GM19463 (cell line): Measurements from ENCODE around the gene IRGM.
"Not testable (repeated sequence)": the region's sequence is repeated elsewhere in the genome, so short reads cannot be mapped to it uniquely, and the experiment has no call there.

Source experiments
- ATAC-seq: cut with Tn5 transposase; IDR thresholded peaks from one replicate; pipeline ENCODE4 v1.9.1; 2021; ENCODE audit warnings: mild to moderate bottlenecking, moderate library complexity; ENCODE audit not compliant: unreplicated experiment

IRGM gene

DNA sequence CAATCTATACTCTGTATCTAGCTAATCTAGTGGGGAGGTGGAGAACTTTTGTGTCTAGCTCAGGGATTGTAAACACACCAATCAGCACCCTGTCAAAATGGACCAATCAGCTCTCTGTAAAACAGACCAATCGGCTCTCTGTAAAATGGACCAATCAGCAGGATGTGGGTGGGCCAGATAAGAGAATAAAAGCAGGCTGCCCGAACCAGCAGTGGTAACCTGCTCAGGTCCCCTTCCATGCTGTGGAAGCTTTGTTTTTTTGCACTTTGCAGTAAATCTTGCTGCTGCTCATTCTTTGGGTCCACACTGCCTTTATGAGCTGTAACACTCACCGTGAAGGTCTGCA, at the start of gene IRGM:
TSS of gene IRGM (plus strand) at position 214 of the 346 bp plus-strand sequence. CDS start 1,603 bp downstream, outside the sequence.
- not testable (repeated sequence) for ATAC-seq

DNA sequence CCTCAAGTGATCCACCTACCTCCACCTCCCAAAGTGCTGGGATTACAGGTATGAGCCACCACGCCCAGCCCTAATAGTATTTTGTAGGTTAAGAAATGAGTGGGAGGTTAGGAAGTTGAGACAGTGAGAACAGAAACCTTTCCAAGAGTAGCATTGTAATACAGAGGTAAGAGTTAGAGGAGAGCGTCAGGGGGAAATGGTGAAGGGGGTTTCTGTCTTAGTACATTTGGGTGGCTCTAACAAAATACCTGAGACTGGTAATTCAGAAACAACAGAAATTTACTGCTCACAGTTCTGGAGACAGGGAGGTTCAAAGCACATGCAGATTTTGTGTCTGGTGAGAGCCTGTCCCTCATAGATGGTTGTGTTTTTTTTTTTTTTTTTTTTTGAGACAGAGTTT, 48.9 kb upstream of the IRGM start:
- ATAC-seq, result no peak

DNA sequence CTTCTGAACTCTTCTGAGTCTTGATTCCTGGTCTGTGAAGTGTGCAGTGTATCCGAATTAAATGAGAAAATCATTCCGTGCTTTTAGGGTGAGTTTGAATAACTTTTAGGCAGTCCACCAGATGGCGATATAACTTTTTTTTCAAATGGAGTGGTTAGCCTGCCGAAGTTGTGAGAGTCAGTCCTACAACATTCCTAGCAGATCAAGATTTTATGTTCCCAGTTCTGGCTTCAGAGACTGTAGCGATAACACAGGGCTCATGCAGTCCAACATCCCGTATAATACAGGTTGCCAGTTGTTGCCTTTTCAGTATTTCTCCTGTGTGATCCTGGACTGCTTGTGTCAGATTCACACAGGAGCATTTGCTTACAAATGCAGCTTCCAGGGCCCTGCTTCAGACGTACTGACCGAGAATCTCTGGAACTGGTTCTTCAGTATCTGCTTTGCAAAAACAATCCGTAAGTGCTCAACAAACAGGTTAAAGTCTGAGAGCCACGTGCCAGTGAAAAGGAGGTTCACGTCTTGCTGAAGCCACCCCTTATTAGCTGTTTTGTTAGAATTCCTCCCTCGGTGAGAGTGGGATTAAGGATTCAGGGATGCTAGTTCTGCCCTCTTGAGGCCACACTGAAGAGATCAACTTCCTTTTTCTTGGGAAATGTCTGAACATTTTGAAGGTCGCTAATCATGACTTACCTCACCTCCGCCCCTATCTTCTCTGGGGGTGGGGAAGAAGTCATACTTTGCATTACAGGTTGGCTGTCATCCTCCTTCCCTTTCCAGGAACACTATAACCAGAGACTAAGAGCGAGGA, 45.0 kb upstream of the IRGM start:
- no peak for ATAC-seq

DNA sequence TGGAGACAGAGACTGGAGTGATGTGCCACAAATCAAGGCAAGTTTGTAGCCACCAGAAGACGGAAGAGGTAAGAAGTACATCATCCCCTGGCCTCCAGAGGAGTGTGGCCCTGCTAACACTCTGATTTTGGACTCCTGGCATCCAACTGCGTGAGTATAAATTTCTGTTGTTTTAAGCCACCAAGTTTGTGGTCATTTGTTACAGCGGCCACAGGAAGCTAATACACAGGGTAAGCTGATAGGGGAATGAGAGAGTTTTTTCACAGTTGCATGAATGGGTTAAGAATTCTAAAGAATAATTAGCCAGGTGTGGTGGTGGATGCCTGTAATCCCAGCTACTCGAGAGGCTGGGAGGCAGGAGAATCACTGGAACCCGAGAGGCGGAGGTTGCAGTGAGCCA, 41.9 kb upstream of the IRGM start:
- ATAC-seq, result no peak

GRCh38 chr5:150809363-150809762, 37.0 kb upstream of the IRGM start:
- ATAC-seq, result no peak

DNA sequence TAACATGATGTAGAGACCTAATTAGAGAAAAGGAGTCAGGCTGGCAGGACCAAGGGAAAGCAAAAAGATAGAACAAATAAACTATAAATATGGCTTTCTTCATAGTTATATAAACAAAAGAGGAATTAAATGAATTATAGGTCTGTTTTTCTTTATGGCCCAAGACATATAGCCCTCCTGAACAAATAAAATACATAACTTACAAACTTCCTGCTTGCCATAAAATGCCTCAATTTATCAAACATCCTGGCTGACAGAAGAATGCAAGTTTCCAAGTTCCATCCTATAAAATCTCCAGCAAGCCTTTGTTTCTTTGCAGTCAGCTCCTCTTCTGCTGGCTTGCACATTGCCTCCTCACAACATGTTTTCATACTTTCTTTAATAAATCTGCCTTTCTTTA, 31.3 kb upstream of the IRGM start:
- ATAC-seq, result no peak

- no peak for ATAC-seq
Measured at GRCh38 chr5:150816946-150817345, 29.4 kb upstream of the IRGM start.

GRCh38 chr5:150829744-150830143, 16.6 kb upstream of the IRGM start:
- no peak for ATAC-seq

- ATAC-seq, result not testable (repeated sequence)
Measured at GRCh38 chr5:150831821-150832220, 14.5 kb upstream of the IRGM start.

- no peak for ATAC-seq
Measured at GRCh38 chr5:150836064-150836463, 10.3 kb upstream of the IRGM start.

GRCh38 chr5:150836703-150837102, 9.6 kb upstream of the IRGM start:
- ATAC-seq, result no peak

DNA sequence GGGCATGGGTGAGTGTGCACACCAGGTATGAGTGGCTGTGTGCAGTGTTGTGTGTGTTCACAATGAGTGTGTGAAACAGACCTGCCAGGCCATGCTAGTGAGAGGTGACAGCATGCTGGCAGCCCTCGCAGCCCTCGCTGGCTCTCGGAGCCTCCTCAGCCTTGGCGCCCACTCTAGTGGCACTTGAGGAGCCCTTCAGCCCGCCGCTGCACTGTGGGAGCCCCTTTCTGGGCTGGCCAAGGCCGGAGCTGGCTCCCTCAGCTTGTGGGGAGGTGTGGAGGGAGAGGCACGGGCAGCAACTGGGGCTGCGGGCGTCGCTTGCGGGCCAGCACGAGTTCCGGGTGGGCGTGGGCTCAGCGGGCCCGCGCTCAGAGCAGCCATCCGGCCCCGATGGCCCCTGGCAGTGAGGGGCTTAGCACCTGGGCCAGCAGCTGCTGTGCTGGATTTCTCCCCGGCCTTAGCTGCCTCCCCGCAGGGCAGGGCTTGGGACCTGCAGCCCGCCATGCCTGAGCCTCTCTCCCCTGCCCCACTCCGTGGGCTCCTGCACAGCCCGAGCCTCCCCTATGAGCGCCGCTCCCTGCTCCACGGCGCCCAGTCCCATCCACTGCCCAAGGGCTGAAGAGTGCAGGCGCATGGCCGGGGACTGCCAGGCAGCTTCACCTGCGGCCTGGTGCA, 999 bp upstream of the IRGM start:
- ATAC-seq, result not testable (repeated sequence)

DNA sequence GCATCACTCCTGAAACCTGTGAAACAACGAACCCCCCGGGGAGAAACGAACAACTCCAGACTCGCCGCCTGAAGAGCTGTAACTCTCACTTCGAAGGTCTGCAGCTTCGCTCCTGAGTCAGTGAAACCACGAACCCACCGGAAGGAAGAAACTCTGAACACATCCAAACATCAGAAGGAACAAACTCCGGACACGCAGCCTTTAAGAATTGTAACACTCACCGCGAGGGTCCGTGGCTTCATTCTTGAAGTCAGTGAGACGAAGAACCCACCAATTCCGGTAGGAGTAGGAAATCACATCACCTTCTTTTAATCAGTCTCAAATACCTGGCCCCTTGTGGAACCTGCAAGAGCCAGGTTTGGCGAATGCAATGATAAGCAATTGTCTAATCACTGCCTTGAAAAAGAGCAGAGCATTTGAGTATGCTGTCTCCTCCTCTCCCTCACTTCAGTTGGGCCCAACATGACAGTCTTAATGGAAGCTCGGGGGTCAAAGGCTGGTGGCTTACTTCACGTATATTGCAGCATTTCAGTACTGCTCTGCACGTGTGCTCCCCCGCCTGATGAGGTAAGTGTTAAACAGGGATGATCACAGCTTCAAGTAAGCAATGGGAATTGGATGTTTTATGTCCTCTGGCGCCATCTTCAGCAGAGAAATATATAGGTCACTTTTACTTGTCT, 473 bp downstream of the IRGM start:
- ATAC-seq, result peak; percentile 96

GRCh38 chr5:150847334-150847695, 994 bp downstream of the IRGM start:
- no peak for ATAC-seq

- ATAC-seq, result no peak
Measured at GRCh38 chr5:150848271-150848670, 1.9 kb downstream of the IRGM start.

DNA sequence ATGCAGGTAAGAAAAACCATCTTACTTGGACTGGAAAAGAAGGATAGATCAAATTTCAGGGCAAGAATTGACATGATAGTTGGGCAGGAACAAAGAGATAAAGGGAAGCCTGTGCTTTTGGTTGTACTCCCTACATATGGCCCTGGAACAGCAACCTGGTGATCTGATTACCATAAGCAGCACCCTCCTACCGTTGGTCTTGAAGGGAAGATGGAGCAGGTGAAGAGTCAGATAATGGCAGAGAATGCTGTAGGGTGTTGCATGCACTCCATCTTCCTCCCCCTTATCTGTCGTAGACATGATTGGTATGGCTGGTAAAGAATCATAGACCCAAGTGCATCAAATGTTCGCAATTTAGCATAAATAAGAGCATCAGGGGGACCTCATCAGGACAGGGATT, 4.7 kb downstream of the IRGM start:
- no peak for ATAC-seq

DNA sequence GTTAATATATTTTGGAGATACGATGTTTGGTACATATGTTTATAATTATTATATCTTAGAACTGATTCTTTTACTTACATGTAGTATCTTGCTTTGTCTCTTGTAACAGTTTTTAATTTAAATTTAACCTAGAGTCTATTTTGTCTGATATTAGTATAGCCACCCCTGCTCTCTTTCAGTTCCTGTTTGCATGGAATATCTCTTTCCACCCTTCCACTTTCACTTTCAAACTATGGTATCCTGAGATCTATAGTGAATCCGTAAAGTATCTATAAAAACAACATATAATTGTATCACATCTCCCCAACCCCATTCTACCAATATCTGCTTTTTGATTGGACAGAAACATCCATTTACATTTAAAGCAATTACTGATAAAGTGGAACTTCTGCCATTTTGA, 7.2 kb downstream of the IRGM start:
- no peak for ATAC-seq

DNA sequence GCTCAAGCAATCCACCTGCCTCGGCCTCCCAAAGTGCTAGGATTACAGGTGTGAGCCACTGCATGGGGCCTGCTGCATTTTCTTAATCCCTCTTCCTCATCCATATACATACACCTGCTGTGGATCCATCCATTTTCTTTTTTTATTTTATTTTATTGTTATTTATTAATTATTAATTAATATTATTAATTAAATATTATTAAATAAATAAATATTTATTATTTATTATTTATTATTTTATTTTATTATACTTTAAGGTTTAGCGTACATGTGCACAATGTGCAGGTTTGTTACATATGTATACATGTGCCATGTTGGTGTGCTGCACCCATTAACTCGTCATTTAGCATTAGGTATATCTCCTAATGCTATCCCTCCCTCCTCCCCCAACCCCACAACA, 10.4 kb downstream of the IRGM start:
- not testable (repeated sequence) for ATAC-seq

GRCh38 chr5:150860246-150860821, 14.0 kb downstream of the IRGM start:
- ATAC-seq, result no peak

DNA sequence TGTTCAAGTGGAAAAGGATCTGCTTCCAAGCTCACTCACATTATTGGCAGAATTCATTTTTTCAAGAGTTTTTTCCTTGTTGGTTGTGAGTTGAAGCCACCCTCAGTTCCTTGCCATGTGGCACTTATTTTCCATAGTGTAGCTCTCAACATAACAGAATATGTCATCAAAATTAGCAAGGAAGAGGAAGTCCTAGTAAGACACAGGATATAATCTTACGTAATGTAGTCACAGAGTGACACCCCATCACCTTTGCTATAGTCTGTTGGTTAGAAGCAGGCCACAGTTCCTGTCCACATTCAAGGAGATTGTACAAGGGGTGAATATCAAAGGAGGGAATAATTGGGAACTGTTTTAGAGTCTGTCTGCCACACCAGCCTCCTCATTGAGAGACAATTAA, 15.7 kb downstream of the IRGM start:
- ATAC-seq, result no peak

DNA sequence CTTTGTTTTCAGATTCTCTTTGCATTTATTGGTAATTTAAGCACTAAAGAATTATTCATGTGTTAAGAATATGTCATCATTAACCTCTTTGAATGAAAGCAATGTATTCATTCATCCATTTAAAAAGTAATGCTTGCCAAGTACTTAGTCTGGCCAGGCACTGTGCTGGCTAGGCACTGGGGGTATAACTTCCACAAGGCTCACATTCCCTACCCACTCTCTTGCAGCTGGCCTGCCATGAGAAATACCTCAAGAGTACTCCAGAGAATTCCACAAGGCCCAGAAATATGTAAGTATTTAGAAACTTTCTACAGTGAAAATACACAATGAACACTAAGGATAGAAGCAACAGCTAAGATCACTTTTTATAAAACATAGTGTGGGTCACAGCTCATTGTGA, 33.0 kb downstream of the IRGM start:
- no peak for ATAC-seq
